Mucosa of descending colon (tissue), 3 donors: ENCODE results near the gene CYTH1. TPM values are rescaled to one million over a fixed set of nuclear protein-coding genes. Genes with fewer than 3 reads are reported as not detected.

ENCODE experiments used
- ATAC-seq: fragments of 200-7000 bp; cut with Tn5 transposase; one replicate; pipeline ENCODE4 v1.9.1; 2020; ENCODE audit warnings: mild to moderate bottlenecking, moderate library complexity
- DNase-seq, 3 donors: peaks; one replicate each; pipeline ENCODE4 v3.0.0-alpha.2; 2020
- H3K36me3 ChIP-seq: fragments of 200-600 bp; one replicate; pipeline ENCODE4 v1.8.0; 2021; ENCODE audit warnings: low read depth, mild to moderate bottlenecking
- H3K4me1 ChIP-seq: fragments of 200-600 bp; one replicate; pipeline ENCODE4 v1.8.0; 2021; ENCODE audit warnings: low read depth, mild to moderate bottlenecking
- H3K4me3 ChIP-seq: fragments of 200-600 bp; one replicate; pipeline ENCODE4 v1.8.0; 2021; ENCODE audit warnings: mild to moderate bottlenecking
- H3K9me3 ChIP-seq: fragments of 200-600 bp; one replicate; pipeline ENCODE4 v1.8.0; 2021; ENCODE audit warnings: mild to moderate bottlenecking
- CTCF ChIP-seq: fragments of 200-600 bp; IDR thresholded peaks from one replicate; pipeline ENCODE4 v1.8.0; 2022; ENCODE audit warnings: antibody characterized with exemption, mild to moderate bottlenecking
- intact Hi-C, 2 donors: fragments of 100-400 bp; cut with DNase I in 1 of 2; cut with micrococcal nuclease in 1 of 2; formaldehyde crosslinking; loops; one replicate each; pipeline versions ENCODE4 v1.11.0 to v1.11.1; 2022; cut with DNase I, micrococcal nuclease
- total RNA-seq, 3 donors: library from RNA; stranded (reverse); fragmentation: NEBNext Ultra II Directional in 2 of 3; extraction: Animal tissue kit (Norgen Biotek cat#: 25700) in 2 of 3; gene quantifications; one replicate each; pipeline versions ENCODE4 v1.2.1 to v1.2.4, GENCODE V29; 2021 to 2023
- donor health status: DM: no; HTN: no; CAD: no; lungs with moderate emphysema.
- donor health status: DM: no; HTN: no; CAD: no.
- donor health status: DM: no; HTN: yes; CAD: no.

Gene CYTH1
- total RNA-seq, 3 donors from 2014 or later = 60.3 to 99.4 (median 91.6) TPM

GRCh38 chr17:78785663-78786057 lies 3.6 kb upstream of the CYTH1 start:
- Histone ChIP-seq H3K4me1 (peaks cover 29% of the 10 kb centered on the region), H3K36me3 (no peaks in the 10 kb centered on the region), H3K9me3 (no peaks in the 10 kb centered on the region), H3K4me3 (no peak overlapping the region)
- DNase-seq = no peak
- no peak for TF ChIP-seq CTCF
- no peak for ATAC-seq
- intact Hi-C loops = no loop called here

DNA sequence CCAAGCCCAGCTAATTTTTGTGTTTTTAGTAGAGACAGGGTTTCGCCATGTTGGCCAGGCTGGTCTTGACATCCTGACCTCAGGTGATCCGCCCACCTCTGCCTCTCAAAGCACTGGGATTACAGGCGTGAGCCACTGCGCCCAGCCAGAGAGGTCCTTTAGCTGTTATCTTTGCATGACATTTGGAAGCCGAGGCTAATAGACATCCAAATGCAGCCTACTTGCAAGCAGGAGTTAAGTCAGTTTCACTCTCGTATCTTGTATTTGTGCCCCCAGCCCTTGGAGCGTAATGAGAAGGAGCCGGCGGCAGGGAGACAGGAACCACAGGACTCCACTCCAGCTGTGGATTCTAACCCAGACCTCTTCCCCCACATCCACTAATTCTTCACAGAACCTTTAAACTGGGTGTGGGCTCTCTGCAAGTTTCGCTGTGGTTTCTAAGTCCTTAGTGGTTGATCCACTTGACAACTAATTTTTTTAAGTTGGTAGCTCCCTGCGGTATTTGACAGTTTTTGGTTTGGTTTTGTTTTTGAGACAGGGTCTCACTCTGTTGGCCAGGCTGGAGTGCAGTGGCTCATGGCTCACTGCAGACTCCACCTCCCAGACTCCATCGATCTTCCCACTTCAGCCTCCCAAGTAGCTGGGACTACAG lies 3.1 kb upstream of the CYTH1 start:
- DNase-seq (no peak), ATAC-seq (no peak)
- no peak overlapping the region for H3K4me3 ChIP-seq
- no peaks in the 10 kb centered on the region for H3K9me3 ChIP-seq
- TF ChIP-seq CTCF = no peak
- no peaks in the 10 kb centered on the region for H3K36me3 ChIP-seq
- peaks cover 31% of the 10 kb centered on the region for H3K4me1 ChIP-seq
- intact Hi-C loops = no loop called here

- Histone ChIP-seq H3K4me3 (no peak overlapping the region), H3K36me3 (no peaks in the 10 kb centered on the region), H3K9me3 (no peaks in the 10 kb centered on the region), H3K4me1 (peaks cover 29% of the 10 kb centered on the region)
- TF ChIP-seq CTCF = no peak
- DNase-seq (no peak), ATAC-seq (no peak)
- intact Hi-C loops = no loop called here
Measured at GRCh38 chr17:78784352-78784751, 2.3 kb upstream of the CYTH1 start.

DNA sequence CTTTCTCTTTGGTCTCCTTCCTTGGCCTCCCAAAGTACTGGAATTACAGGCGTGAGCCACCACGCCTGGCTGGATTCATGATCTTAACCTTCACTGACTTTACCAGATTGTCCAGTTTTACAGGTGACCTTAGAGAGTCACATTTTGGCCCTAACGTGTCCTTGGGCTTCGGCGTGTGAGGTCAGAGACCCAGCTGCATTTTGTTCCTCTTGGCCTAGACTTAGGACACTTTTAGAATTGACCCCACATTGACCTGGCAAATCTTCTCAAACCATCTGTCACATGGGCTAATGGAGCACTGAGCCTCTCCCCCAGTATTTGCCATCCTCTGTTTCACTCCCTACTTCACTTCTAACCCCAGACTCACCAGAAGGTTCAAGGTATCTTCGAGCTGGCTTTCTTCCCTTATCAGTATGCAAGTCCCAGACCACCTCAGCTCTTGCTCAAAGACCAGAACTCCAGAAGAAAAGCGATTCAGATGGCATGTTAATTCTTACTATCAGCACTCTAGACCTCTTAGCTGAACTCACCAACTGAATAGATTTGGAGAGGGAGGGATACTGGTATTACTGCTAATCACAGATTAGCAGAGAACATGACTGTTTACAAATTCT lies 1.7 kb upstream of the CYTH1 start:
- Histone ChIP-seq H3K36me3 (no peaks in the 10 kb centered on the region), H3K4me1 (peaks cover 26% of the 10 kb centered on the region), H3K9me3 (no peaks in the 10 kb centered on the region), H3K4me3 (no peak overlapping the region)
- TF ChIP-seq CTCF = no peak
- no peak for DNase-seq
- ATAC-seq = no peak
- intact Hi-C loops = no loop called here

DNA sequence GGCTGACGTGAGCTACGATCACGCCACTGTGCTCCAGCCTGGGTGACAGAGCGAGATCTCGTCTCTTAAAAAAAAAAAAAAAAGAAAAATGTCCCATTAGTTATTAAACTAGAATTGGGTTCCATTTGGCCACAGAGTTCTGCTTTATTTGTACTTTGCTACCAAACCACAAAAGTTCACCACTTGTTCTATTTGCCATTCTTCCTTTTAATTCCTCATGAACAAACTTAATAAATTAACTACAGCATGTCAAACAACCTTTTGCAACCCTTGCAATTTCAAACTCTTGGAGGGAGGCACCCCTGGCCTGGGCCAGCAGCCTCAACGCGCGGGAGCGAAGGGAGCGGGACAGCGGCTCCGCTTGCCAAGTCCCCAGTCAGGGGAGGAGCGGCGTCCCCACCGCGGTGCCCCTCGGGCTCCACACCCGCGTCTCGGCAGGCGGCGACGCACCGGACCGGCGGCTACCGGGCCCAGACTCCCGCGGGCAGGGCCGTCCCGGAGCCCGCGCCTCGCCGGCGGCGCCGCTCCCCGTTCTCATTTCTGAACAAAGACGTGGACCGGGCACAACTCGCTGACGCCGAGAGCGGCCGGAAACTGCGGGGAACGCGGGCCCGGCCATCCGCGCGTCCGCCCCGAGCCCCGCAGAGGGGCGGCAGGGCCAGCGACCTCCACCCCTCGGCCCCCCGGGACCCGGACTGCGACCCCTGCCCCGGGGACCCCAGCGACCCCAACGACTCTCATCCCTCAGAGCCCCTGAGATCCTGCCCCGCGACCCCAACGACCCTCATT lies 775 bp downstream of the CYTH1 start:
- no peaks in the 10 kb centered on the region for H3K9me3 ChIP-seq
- peak overlapping the region; percentile 95 for H3K4me3 ChIP-seq
- peaks cover 26% of the 10 kb centered on the region for H3K4me1 ChIP-seq
- DNase-seq = peak; percentile 52 to 82 (median 75)
- intact Hi-C loops = no loop called here
- H3K36me3 ChIP-seq = no peaks in the 10 kb centered on the region
- peak; percentile 32 for ATAC-seq
- TF ChIP-seq CTCF = no peak
